GM12873 (cell line): ENCODE data around the gene DHPS.

Experiments
- TF ChIP-seq, protein P1 (sequence below): IDR thresholded peaks from 2 replicates; pipeline ENCODE4 v1.5.1; 2012; ENCODE audit warnings: low read depth, mild to moderate bottlenecking, moderate library complexity, low read length, control low read depth; ENCODE audit not compliant: insufficient read depth; ENCODE audit errors: missing control alignments

DHPS gene

DNA sequence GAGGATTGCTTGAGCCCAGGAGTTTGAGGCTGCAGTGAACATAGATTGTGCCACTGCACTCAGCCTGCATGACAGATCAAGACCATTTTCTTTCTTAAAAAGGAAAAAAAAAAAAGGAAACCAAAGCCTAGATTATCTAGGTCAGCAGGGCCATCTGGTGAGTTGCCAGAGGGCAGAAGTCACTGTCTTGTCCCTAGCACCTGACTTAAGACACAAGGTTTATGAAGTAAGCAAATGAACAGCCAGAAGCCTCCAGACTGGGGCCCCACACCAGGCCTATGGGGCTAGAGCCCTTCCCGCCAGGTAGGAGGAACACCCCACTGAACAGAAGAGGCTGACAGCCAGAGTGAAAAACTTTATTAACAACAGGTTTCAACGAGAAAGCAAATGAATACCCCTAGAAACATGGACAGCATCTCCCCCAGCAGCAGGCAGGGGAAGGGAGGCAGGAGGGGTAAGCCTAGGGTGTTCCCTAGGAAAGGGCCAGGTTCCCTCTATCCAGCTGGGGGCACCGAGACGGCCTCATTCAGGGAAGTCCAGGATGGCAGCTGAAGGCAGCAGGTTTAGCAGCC lies 13.9 kb downstream of the DHPS start:
- TF ChIP-seq, protein P1, sequence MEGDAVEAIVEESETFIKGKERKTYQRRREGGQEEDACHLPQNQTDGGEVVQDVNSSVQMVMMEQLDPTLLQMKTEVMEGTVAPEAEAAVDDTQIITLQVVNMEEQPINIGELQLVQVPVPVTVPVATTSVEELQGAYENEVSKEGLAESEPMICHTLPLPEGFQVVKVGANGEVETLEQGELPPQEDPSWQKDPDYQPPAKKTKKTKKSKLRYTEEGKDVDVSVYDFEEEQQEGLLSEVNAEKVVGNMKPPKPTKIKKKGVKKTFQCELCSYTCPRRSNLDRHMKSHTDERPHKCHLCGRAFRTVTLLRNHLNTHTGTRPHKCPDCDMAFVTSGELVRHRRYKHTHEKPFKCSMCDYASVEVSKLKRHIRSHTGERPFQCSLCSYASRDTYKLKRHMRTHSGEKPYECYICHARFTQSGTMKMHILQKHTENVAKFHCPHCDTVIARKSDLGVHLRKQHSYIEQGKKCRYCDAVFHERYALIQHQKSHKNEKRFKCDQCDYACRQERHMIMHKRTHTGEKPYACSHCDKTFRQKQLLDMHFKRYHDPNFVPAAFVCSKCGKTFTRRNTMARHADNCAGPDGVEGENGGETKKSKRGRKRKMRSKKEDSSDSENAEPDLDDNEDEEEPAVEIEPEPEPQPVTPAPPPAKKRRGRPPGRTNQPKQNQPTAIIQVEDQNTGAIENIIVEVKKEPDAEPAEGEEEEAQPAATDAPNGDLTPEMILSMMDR, result no peak

DNA sequence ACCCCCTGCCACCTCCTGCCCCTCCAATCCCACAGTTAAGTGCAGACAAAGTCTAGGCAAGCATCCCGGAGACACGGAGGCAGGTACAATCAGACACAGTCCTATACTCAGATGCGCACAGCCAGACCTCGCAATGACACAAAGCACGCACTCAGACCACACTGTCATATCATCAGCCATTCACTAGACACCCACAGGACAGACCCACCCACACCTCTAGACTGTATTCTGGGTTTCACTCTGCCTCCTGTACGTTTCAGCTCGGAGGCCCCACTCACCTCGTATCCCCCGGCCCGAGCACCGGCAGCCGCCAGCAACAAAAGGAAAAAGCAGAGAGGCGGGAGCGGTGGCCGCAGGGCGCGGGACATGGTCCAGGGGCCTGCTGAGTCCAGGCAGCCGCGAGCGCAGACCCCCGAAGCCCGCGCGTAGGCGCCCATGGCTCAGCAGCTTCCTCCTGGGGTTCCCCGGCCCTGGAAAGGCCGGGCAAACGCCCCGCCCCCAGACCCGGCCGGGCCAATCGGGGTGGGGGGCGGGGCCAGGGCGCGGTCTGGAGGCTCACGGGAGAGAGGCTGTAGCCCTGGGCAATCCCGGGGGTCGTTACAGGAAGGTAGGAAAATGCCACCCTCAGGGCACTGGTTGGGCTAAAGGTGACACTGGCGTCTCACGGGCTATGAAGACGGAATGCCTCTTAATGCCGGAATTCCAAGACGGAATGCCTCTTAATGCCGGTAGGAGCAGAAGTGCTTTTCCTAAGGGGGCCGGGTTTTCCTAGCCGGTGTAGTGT lies 15.2 kb downstream of the DHPS start, which contains the start of the genes MAN2B1 and WDR83:
Gene MAN2B1, minus strand, starts transcription at position 478 of the 784 bp plus-strand sequence. Its CDS starts 41 bp downstream, at position 437.
Gene WDR83, plus strand, starts transcription at position 543 of the 784 bp plus-strand sequence. CDS start 2,984 bp downstream, outside the sequence.
- TF ChIP-seq, protein P1, result no peak

DNA sequence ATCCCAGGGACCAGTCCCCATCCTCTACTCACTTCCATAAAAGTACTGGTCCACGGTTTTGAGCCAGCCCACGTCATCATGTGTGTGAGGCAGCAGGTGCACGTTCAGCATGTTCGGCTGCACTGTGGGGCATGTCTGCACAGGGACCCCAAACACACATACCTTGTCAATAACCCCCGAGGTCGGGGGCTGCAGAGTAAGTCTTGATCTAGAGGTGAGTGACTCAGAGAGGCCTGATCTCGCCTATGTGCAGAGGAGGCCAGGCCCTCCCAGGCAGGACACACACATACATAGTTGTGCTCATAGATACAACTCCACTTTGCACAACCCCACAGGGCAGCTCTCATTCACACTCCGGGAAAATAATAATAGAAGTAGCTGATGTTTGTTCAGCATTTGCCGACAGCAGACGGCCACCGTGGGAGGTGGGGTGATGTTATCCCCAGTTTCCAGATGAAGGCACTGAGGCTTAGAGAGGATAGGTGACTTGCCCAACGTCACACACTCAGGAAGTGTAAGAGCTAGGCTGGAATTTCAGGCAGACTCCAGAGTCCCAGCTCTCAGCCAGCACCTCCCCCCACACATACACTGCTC lies 15.9 kb downstream of the DHPS start:
- TF ChIP-seq, protein P1, result no peak

DNA sequence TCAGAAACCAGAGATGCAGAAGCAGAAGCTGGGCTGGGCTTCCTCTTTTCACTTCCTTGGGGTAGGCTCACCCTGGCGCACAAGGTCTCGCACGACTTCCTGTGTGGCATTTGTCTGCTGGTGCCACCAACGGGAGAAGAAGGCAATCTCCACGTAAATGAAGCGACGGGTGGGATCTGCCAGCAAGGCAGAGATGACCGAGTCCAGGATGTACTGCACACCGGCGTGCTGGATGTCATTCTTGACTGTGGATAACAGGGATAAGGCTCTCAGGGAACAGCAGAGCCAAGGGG lies 16.5 kb downstream of the DHPS start:
- TF ChIP-seq, protein P1, result no peak

DNA sequence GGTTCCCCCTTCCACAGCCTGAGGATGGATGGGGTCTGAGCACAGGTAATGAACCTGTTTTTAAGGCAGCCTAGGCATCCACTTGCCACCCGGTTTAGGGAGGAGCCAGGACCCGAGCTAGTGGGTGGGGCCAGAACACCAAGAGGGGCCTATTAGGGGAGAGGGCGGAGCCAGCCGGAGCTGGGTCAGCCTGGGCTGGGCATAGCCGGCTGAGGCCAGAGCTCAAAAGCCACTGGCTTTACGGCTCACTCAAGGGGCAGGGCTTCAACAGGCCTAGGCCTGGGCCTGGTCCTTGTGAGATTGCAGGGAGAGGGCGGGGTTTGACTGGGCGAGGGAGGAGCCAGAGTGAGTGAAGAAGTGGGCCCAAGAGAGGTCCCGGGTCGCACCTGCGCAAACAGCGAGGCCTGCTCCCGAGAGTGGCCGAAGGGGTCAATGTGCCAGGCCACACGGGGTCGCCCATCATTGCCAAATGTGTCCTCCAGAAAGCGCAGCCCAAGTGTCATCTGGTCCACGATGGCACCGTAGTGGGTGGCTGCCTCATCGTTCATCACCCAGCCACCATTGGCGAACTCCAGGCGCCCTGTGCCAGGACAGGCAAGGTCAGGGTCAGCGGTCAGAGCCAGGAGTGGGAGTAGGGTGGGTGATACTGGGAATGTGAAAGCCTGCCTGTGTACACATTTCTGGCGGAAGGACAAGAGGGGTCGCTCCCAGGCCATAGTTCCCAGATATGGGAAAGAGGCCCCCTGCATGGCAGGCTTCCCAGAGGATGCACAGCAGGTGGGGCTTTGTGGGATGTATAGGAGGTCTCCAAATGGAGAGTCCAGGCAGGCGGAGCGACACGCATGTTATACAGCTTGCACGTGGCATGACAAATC lies 17.0 kb downstream of the DHPS start:
- TF ChIP-seq, protein P1, result no peak

DNA sequence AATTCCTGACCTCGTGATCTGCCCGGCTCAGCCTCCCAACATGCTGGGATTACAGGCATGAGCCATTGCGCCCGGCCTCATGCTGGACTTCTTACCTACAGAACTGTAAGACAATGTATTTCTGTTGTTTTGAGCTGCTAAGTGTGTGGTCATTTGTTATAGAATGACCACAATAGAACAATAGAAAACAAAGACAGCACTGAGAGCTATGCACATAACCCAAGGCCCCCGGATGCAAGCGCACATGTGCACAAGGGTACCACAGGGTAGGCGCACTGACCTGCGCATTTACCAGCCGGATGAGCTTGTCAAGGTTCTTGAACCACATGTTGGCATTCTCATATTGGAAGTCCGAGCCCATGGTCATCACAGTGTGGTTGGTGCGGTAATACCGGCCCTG lies 20.7 kb downstream of the DHPS start:
- TF ChIP-seq, protein P1, result no peak

DNA sequence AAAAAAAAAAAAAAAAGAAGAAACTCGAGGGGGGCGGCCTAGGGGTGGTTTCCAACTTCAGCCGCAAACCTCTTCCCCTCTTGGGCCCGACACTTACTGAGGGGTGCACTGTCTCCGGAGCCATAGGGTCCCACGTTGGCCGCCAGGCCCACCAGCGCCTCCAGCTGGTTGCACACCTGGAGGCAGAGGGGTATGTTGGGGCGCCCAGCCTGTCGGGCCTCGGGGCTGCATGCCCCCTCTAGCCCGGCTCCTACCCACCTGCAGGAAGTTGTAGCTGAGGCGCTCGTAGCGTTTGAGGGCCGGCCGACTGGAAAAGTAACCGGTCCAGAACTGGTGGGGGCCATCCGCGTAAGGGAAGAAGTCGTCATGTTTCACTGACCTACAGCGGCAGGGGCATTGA lies 23.7 kb downstream of the DHPS start:
- TF ChIP-seq, protein P1, result no peak
